ENCODE data around the gene C2orf49. TPM values are rescaled to one million over a fixed set of nuclear protein-coding genes. Genes with fewer than 3 reads are reported as not detected.
"Not testable (repeated sequence)": the region's sequence is repeated elsewhere in the genome, so short reads cannot be mapped to it uniquely, and the experiment has no call there.

The C2orf49 gene
- total and polyA plus RNA-seq, 2 donors (not counting 1 experiment from before 2014, with no cell fraction given): 7.5 to 29.3 TPM

DNA sequence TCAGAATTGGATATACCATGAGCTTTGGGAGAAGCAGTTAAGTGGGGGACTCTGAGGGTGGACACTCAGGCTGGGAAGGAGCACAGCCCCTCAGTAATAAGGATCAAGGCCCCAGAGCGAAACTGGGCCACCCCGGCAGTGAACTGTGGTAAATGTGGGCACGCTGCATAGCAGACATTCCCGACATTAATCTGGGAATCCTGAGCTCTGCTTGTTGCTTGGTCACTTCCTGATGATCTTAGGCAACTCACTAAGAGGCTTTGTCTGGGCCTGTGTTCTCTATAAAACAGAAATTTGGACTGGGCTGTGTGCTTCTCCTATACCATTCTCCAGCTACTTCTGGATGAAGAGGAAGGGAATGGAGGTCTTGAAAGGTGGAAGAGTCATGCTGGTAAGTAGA, 12.6 kb upstream of the C2orf49 start:
- POLR2A ChIA-PET: no interaction called here

DNA sequence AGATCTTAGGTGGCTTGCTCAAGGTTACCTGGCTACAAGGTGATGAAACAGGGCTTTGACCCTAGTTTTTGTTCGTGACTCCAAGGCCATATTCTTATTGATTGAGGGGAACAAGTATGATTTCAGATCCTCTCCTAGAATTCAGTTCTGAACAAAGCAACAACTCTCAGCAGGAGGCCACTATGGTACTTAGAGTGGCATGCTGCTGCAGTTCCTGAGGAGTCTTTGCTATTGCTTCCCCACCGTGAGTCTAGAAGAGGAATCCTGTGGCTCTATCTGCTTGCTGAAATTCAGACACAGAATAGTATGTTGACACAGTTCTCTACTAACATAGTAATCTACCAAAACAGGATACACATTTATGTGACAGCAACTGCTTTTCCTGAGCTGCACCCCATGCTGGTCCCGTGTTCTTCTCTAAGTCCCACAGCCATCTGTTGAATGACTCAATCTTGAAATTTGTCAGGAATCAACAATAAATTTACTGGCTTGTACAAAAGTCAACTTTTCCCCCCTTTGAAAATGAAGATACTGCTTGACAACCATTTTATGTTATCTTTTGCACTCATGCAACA, 11.9 kb upstream of the C2orf49 start:
- Histone ChIP-seq H3K4me3 (ENCODE audit: control extremely low read depth in 1 of 5, extremely low read depth in 1 of 5, insufficient read depth in 1 of 5, low read depth in 2 of 5, low read length in 4 of 5) (no peak overlapping the region), H2AFZ (ENCODE audit: insufficient read depth, low read depth, low read length, poor library complexity, severe bottlenecking) (no peak overlapping the region), H3K27ac (ENCODE audit: low read length in 2 of 2) (no peak overlapping the region), H3K36me3 (replicated peaks in 1 of 2; ENCODE audit: control extremely low read depth in 1 of 2, control insufficient read depth in 1 of 2, extremely low read depth in 1 of 2, insufficient read depth in 2 of 2, low read length in 1 of 2) (no peaks in the 10 kb centered on the region), H3K4me2 (replicated peaks; ENCODE audit: low read depth, low read length, poor library complexity, severe bottlenecking) (no peak overlapping the region), H3K4me1 (ENCODE audit: control insufficient read depth in 2 of 2, insufficient read depth in 2 of 2, low read length in 2 of 2) (peaks cover 20 to 24% of the 10 kb centered on the region in 2 donors), H3K9ac (ENCODE audit: low read length) (no peak overlapping the region), H3K9me3 (ENCODE audit: control extremely low read depth in 1 of 3, control insufficient read depth in 2 of 3, insufficient read depth in 1 of 3, low read length in 2 of 3) (no peaks in the 10 kb centered on the region), H4K20me1 (ENCODE audit: control insufficient read depth, insufficient read depth, low read length, poor library complexity, severe bottlenecking) (peaks cover 27% of the 10 kb centered on the region), H3K27me3 (replicated peaks in 1 of 4; ENCODE audit: control extremely low read depth in 1 of 4, control insufficient read depth in 3 of 4, insufficient read depth in 4 of 4, low read length in 3 of 4) (no peaks in the 10 kb centered on the region), H3K79me2 (ENCODE audit: control insufficient read depth, insufficient read depth, low read length) (peaks cover 70% of the 10 kb centered on the region)
- no peaks in the 10 kb centered on the region for H3K27me3 Mint-ChIP-seq
- POLR2A ChIA-PET: no interaction called here
- H3K4me3 Mint-ChIP-seq: no peak overlapping the region
- H3K9me3 Mint-ChIP-seq (ENCODE audit: insufficient read depth): no peaks in the 10 kb centered on the region
- CTCF ChIA-PET: no interaction called here
- TF ChIP-seq, protein P1, sequence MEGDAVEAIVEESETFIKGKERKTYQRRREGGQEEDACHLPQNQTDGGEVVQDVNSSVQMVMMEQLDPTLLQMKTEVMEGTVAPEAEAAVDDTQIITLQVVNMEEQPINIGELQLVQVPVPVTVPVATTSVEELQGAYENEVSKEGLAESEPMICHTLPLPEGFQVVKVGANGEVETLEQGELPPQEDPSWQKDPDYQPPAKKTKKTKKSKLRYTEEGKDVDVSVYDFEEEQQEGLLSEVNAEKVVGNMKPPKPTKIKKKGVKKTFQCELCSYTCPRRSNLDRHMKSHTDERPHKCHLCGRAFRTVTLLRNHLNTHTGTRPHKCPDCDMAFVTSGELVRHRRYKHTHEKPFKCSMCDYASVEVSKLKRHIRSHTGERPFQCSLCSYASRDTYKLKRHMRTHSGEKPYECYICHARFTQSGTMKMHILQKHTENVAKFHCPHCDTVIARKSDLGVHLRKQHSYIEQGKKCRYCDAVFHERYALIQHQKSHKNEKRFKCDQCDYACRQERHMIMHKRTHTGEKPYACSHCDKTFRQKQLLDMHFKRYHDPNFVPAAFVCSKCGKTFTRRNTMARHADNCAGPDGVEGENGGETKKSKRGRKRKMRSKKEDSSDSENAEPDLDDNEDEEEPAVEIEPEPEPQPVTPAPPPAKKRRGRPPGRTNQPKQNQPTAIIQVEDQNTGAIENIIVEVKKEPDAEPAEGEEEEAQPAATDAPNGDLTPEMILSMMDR (IDR thresholded peaks at IDR 0.05): no peak
- TF ChIP-seq EZH2 (IDR thresholded peaks at IDR 0.05; ENCODE audit: borderline replicate concordance, insufficient read depth, low read depth, low read length, poor library complexity, severe bottlenecking): no peak
- intact Hi-C loops (cut with micrococcal nuclease): no loop called here
- DNase-seq (no peak), ATAC-seq (ENCODE audit: low read depth) (no peak)
- peaks cover 60% of the 10 kb centered on the region for H3K4me1 Mint-ChIP-seq
- H3K27ac Mint-ChIP-seq: no peak overlapping the region
- WGBS (ENCODE audit: insufficient coverage): 33% methylated on average over 3 of the region's 3 CpGs

More for the DNA sequence above, 12.6 kb upstream of the C2orf49 start:
- Histone ChIP-seq H2AFZ (ENCODE audit: insufficient read depth, low read depth, low read length, poor library complexity, severe bottlenecking) (no peak overlapping the region), H3K36me3 (replicated peaks in 1 of 2; ENCODE audit: control extremely low read depth in 1 of 2, control insufficient read depth in 1 of 2, extremely low read depth in 1 of 2, insufficient read depth in 2 of 2, low read length in 1 of 2) (no peaks in the 10 kb centered on the region), H3K9me3 (ENCODE audit: control extremely low read depth in 1 of 3, control insufficient read depth in 2 of 3, insufficient read depth in 1 of 3, low read length in 2 of 3) (no peaks in the 10 kb centered on the region), H3K9ac (ENCODE audit: low read length) (no peak overlapping the region), H3K27ac (ENCODE audit: low read length in 2 of 2) (no peak overlapping the region), H3K27me3 (replicated peaks in 1 of 4; ENCODE audit: control extremely low read depth in 1 of 4, control insufficient read depth in 3 of 4, insufficient read depth in 4 of 4, low read length in 3 of 4) (no peaks in the 10 kb centered on the region), H3K4me2 (replicated peaks; ENCODE audit: low read depth, low read length, poor library complexity, severe bottlenecking) (no peak overlapping the region), H3K79me2 (ENCODE audit: control insufficient read depth, insufficient read depth, low read length) (peaks cover 70% of the 10 kb centered on the region), H4K20me1 (ENCODE audit: control insufficient read depth, insufficient read depth, low read length, poor library complexity, severe bottlenecking) (peaks cover 33% of the 10 kb centered on the region), H3K4me1 (ENCODE audit: control insufficient read depth in 2 of 2, insufficient read depth in 2 of 2, low read length in 2 of 2) (peaks cover 14 to 19% of the 10 kb centered on the region in 2 donors), H3K4me3 (ENCODE audit: control extremely low read depth in 1 of 5, extremely low read depth in 1 of 5, insufficient read depth in 1 of 5, low read depth in 2 of 5, low read length in 4 of 5) (no peak overlapping the region)
- CTCF ChIA-PET: no interaction called here
- peaks cover 55% of the 10 kb centered on the region for H3K4me1 Mint-ChIP-seq
- no peaks in the 10 kb centered on the region for H3K27me3 Mint-ChIP-seq
- ATAC-seq (ENCODE audit: low read depth) (no peak), DNase-seq (no peak)
- H3K27ac Mint-ChIP-seq: no peak overlapping the region
- no peak overlapping the region for H3K4me3 Mint-ChIP-seq
- TF ChIP-seq EZH2 (IDR thresholded peaks at IDR 0.05; ENCODE audit: borderline replicate concordance, insufficient read depth, low read depth, low read length, poor library complexity, severe bottlenecking): no peak
- TF ChIP-seq, protein P1 (IDR thresholded peaks at IDR 0.05): no peak
- intact Hi-C loops (cut with micrococcal nuclease): no loop called here
- no peaks in the 10 kb centered on the region for H3K9me3 Mint-ChIP-seq (ENCODE audit: insufficient read depth)
- 70% methylated on average over 4 of the region's 4 CpGs for WGBS (ENCODE audit: insufficient coverage)

- H3K9me3 Mint-ChIP-seq (ENCODE audit: insufficient read depth); H3K27ac ChIP-seq (ENCODE audit: low read length in 2 of 2); H3K9ac ChIP-seq (ENCODE audit: low read length); ATAC-seq (ENCODE audit: low read depth); H2AFZ ChIP-seq (ENCODE audit: insufficient read depth, low read depth, low read length, poor library complexity, severe bottlenecking); POLR2A ChIA-PET; intact Hi-C loops (cut with micrococcal nuclease); H3K27me3 Mint-ChIP-seq; H3K27me3 ChIP-seq (replicated peaks in 1 of 4; ENCODE audit: control extremely low read depth in 1 of 4, control insufficient read depth in 3 of 4, insufficient read depth in 4 of 4, low read length in 3 of 4); DNase-seq; H3K27ac Mint-ChIP-seq; H3K9me3 ChIP-seq (ENCODE audit: control extremely low read depth in 1 of 3, control insufficient read depth in 2 of 3, insufficient read depth in 1 of 3, low read length in 2 of 3); H3K4me2 ChIP-seq (replicated peaks; ENCODE audit: low read depth, low read length, poor library complexity, severe bottlenecking); H3K4me3 ChIP-seq (ENCODE audit: control extremely low read depth in 1 of 5, extremely low read depth in 1 of 5, insufficient read depth in 1 of 5, low read depth in 2 of 5, low read length in 4 of 5); H3K36me3 ChIP-seq (replicated peaks in 1 of 2; ENCODE audit: control extremely low read depth in 1 of 2, control insufficient read depth in 1 of 2, extremely low read depth in 1 of 2, insufficient read depth in 2 of 2, low read length in 1 of 2); H3K4me3 Mint-ChIP-seq: not testable (repeated sequence)
- CTCF ChIA-PET: interaction anchor here (1.1 to 1.3 kb wide), 2 partner anchors 8 to 10 kb away, joined by 3 read pairs; no protein-coding TSS in a partner anchor
- WGBS (ENCODE audit: insufficient coverage): 60% methylated on average over 1 of the region's 3 CpGs
- H3K4me1 ChIP-seq (ENCODE audit: control insufficient read depth in 2 of 2, insufficient read depth in 2 of 2, low read length in 2 of 2): peaks cover 25 to 27% of the 10 kb centered on the region in 2 donors
- H4K20me1 ChIP-seq (ENCODE audit: control insufficient read depth, insufficient read depth, low read length, poor library complexity, severe bottlenecking): peaks cover 22% of the 10 kb centered on the region
- peaks cover 62% of the 10 kb centered on the region for H3K79me2 ChIP-seq (ENCODE audit: control insufficient read depth, insufficient read depth, low read length)
- H3K4me1 Mint-ChIP-seq: peaks cover 61% of the 10 kb centered on the region
Measured at GRCh38 chr2:105327271-105327670, 10.1 kb upstream of the C2orf49 start.

Data from B cell (primary cell).